ENCODE data around the gene OPTC.

The OPTC gene

DNA sequence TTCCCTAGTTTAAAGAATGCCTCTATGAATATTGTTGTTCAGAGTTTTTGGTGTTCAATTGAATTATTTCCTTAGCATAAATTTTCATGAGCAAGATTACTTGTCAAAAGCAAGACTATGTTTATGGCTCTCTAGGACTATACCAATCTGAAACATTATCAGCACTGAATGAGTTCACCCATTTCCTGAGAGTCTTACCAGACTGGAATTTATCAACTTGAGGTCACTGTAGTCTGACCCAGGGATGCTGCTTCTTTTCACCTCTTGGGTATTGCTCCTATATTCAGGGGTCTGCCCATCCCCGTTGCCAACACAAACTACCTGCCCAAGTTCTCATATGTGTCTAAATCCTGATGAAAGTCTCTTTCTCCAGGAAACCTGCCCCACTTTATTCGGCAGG is 42.6 kb downstream of the OPTC start:
- DNase-seq (ENCODE audit: low read depth in 2 of 2), result no peak

GRCh38 chr1:203536980-203537455 is 43.1 kb downstream of the OPTC start:
- no peak for DNase-seq (ENCODE audit: low read depth in 2 of 2)

- DNase-seq (ENCODE audit: low read depth in 2 of 2), result no peak
Measured at GRCh38 chr1:203537806-203538464, 44.0 kb downstream of the OPTC start.

DNA sequence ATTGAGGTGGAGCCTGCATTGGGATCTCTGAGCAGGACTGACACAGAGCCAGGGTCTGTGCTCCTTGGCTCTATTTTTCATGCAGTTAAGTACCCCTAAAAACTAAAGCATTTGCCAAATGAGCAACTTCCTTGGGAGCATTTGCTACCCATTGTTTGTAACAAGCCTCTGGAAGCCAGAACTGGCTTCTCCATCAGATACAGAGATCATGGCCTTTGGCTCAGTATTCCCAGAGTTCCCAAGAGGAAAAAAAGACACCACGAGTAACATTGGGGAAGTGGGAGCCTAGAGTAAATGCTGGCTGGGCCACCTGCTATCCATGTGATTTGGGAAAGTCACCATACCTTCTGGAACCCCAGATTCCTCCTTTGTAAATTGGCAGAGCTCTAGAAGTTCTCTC is 44.8 kb downstream of the OPTC start:
- DNase-seq (ENCODE audit: low read depth in 2 of 2), result no peak

- no peak for DNase-seq (ENCODE audit: low read depth in 2 of 2)
Measured at GRCh38 chr1:203539831-203540546, 46.0 kb downstream of the OPTC start.

DNA sequence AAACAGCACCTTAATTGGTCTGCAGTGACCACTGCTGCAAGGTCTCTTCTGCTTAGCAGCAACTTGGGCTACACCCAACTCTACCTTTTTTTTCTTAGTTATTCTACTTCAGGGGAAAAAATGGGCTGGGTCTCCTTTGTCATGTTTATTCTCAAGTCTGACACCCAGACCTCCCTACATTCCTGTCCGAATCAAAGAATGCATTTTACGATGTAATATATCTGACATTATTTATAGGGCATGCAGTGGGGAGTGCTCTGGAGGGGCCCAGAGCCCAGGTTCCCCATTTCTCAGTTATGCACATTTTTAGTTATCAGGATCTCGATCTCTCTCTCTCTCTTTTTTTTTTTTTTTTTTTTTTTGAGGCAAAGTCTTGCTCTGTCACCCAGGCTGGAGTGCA is 50.5 kb downstream of the OPTC start:
- DNase-seq (ENCODE audit: low read depth in 2 of 2), result no peak

GRCh38 chr1:203544978-203545816 is 51.2 kb downstream of the OPTC start:
- DNase-seq (ENCODE audit: low read depth in 2 of 2), result no peak

- no peak for DNase-seq (ENCODE audit: low read depth in 2 of 2)
Measured at GRCh38 chr1:203546274-203546673, 52.3 kb downstream of the OPTC start.

DNA sequence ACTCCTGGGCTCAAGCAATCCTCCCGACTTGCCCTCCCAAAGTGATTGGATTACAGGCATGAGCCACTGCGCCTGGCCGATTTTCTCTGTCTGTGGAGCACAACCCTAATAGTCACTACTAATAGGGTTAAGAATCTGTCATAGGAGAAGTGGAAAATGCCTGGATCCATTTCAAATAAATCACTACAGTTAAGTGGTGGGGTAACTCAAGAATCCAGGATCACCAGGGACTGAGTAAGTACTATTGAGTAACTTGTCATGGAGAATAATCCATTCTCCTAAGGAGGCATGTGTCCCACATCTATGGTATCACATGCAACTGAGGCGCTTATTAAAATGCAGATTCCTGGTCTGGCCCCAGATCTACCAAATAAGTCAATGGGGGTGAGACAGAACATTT is 53.2 kb downstream of the OPTC start:
- DNase-seq (ENCODE audit: low read depth in 2 of 2), result no peak

GRCh38 chr1:203547771-203548421 is 53.9 kb downstream of the OPTC start:
- no peak for DNase-seq (ENCODE audit: low read depth in 2 of 2)

- DNase-seq (ENCODE audit: low read depth in 2 of 2), result no peak
Measured at GRCh38 chr1:203548892-203549291, 54.9 kb downstream of the OPTC start.

DNA sequence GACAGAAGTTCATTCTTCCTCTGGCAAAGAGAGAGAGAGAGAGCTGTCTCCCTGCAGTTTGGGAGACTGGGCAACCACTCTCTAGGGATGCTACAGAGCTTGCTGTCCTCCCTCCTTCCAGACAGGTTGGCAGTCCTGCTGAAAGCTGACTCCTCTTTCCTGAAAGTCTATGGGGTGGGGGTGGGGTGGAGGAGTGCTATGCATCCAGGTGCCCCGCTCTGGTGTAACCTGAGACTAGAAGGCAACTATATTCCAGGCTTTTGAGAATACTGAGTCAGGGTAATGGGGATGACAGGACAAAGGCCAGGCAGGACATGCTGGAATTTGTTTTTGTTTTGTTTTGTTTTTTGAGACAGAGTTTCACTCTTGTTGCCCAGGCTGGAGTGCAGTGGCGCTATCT is 55.4 kb downstream of the OPTC start:
- DNase-seq (ENCODE audit: low read depth in 2 of 2), result no peak

DNA sequence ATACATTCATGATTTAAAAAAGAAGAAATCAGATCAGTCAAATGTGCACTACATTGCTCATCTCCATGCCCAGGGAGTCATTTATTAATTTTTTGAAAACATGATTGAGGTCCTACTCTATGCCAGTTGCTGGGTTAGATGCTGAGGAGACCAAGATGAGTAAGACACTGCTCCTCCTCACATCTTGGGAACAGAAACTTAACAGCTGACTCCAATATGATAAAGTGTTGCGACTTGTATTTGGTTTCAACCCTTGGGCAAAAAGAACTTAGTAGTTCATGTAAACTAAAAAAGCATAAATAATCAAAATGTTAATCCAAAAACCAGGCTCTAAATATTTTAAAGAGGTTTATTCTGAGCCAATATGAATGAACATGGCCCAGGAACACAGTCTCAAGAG is 56.9 kb downstream of the OPTC start:
- DNase-seq (ENCODE audit: low read depth in 2 of 2), result no peak

GRCh38 chr1:203551550-203551949 is 57.6 kb downstream of the OPTC start:
- no peak for DNase-seq (ENCODE audit: low read depth in 2 of 2)

- DNase-seq (ENCODE audit: low read depth in 2 of 2), result no peak
Measured at GRCh38 chr1:203553496-203553895, 59.5 kb downstream of the OPTC start.

GRCh38 chr1:203554071-203554470 is 60.1 kb downstream of the OPTC start:
- DNase-seq (ENCODE audit: low read depth in 2 of 2), result no peak

- DNase-seq (ENCODE audit: low read depth in 2 of 2), result no peak
Measured at GRCh38 chr1:203555076-203555475, 61.1 kb downstream of the OPTC start.

DNA sequence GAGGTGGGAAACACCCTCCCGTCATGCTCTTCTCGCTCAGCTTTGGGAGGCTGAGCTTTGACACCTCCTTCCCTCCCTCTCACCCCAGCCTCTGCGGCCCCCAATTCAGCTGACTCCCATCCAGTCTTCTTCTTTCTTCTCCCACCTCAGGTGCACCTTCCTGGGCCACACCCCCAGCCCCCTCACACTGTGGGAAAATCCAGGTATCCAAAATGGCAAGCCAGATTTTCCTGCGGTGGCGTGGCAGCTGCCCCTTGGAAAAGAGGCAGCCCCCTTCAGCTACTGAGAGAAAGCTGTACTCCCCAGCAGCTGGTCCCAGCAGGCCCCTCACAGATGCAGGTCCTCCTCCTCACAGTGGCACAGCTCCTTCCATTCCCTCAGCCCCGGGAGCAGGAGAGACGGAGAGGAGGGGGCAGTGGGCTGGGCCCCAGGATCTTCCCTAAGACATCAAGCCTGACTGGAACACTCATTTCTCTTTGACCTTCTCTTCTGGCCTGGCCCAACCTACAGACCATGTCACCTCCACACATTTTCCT is 61.6 kb downstream of the OPTC start:
- no peak for DNase-seq (ENCODE audit: low read depth in 2 of 2)

DNA sequence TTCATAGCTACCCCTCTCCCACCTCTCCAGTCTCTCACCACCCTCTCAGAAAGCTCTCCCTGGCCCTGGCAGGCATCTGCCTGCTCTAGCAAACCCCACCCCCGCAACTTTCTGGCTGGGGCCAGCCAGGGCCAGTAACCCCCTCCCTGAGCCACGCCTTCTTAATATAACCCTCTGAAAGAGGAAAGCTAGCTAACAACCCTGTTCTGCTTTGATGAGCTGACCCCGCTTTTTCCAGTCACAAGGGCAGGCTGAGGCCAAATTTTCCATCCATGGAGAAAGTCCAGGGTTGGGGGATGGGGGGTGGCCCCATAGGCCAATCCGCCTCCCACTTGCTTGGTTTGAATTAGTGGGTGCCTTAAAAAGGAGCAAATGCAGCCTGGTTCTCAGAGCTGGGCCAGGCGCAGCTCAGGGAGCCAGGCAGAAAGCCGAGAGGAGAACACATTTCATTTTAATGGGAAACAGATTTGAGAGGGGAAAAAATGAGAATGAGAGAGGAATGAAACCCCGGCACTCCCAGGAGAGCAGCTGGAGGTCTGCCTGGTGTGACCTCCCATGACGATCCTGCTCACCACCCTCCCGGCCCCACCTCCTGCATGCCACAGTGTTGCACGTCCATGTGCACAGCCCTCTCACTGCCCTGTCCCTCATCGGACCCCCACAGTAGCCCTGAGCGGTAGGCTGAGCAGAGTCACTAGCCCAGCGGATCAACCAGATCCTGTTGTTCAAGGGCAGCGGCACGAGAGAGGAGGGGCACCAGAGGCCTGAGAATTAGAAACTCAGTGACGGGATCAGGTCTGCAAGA is 62.3 kb downstream of the OPTC start:
- DNase-seq (ENCODE audit: low read depth in 2 of 2), result no peak

- DNase-seq (ENCODE audit: low read depth in 2 of 2), result no peak
Measured at GRCh38 chr1:203557390-203557789, 63.4 kb downstream of the OPTC start.

All from activated CD8-positive, alpha-beta memory T cell treated with anti-CD3 and anti-CD28 coated beads for 4 hours (primary cell).